HepG2 (cell line): ENCODE measurements around the gene LRRC10. TPM values are rescaled to one million over a fixed set of nuclear protein-coding genes. Genes with fewer than 3 reads are reported as not detected.

Source experiments
- ATAC-seq: fragments of 200-7000 bp; cut with Tn5 transposase; 3 replicates; pipeline ENCODE4 v1.9.1; 2020; ENCODE audit warnings: mild to moderate bottlenecking, moderate library complexity
- BruUV-seq: library from RNA; stranded (reverse); fragments of 400-500 nt; replicated peaks from 2 replicates; lab custom pipeline; 2021; lab: Mats Ljungman, UMichigan
- CTCF ChIA-PET: fragments of 300-600 bp; formaldehyde crosslinking; extraction: SDS; loops from one replicate; lab custom pipeline; 2021; ENCODE audit warnings: low total read pairs, inconsistent platforms, low intra/inter-chr PET ratio; lab: Yijun Ruan, JAX
- POLR2A ChIA-PET: fragments of 350-600 bp; sonication (Branson Sonifier 250); formaldehyde crosslinking; loops from one replicate; lab custom pipeline; 2020; ENCODE audit warnings: antibody characterized with exemption, inconsistent platforms; lab: Yijun Ruan, JAX
- DNase-seq: peaks from one replicate; pipeline ENCODE4 v3.0.0-alpha.2; 2015; ENCODE audit warnings: low spot score
- FAIRE-seq: peaks from 3 replicates; lab custom pipeline; 2011; peaks lifted over from hg19 to GRCh38; lab: Jason Lieb, UNC
- H2AFZ ChIP-seq: one replicate; pipeline ENCODE4 v1.6.1; 2011; ENCODE audit warnings: low read length, inconsistent platforms
- H3K27ac ChIP-seq: fragments of 300-600 bp; 3 replicates; pipeline ENCODE4 v1.8.0; 2011; ENCODE audit warnings: mixed run types, mild to moderate bottlenecking, mixed read lengths, low read length, inconsistent platforms; ENCODE audit not compliant: insufficient read depth; ENCODE audit errors: extremely low read length
- H3K27me3 ChIP-seq, 2 experiments: fragments of 200-600 bp in 1 of 2; 2 replicates in 1 of 2; 3 replicates in 1 of 2; pipeline versions ENCODE4 v1.6.0 to v1.8.0; 2011; ENCODE audit warnings: low read length in 2 of 2, mild to moderate bottlenecking in 2 of 2, moderate library complexity in 2 of 2, inconsistent platforms in 1 of 2; ENCODE audit not compliant: insufficient read depth in 2 of 2, control insufficient read depth in 1 of 2
- H3K36me3 ChIP-seq, 2 experiments: fragments of 200-600 bp in 1 of 2; replicated peaks in 1 of 2; 2 replicates in 1 of 2; 3 replicates in 1 of 2; pipeline versions ENCODE4 v1.5.1 to v1.8.0; 2011; ENCODE audit warnings: low read length in 2 of 2, inconsistent platforms in 1 of 2; ENCODE audit not compliant: insufficient read depth in 2 of 2, control insufficient read depth in 1 of 2
- H3K4me1 ChIP-seq: 2 replicates; pipeline ENCODE4 v1.5.1; 2012; ENCODE audit warnings: low read length, inconsistent platforms; ENCODE audit not compliant: insufficient read depth
- H3K4me2 ChIP-seq: 2 replicates; pipeline ENCODE4 v1.6.0; 2011; ENCODE audit warnings: low read depth, low read length, inconsistent platforms
- H3K4me3 ChIP-seq, 3 experiments: fragments of 200-600 bp in 1 of 3; sonication (generic), shearing (Covaris generic) in 1 of 3; replicated peaks in 1 of 3; 2 replicates each; pipeline ENCODE4 v1.5.1; 2011 to 2016; ENCODE audit warnings: low read length in 3 of 3, inconsistent platforms in 2 of 3, low read depth in 2 of 3, mild to moderate bottlenecking in 2 of 3, control low read depth in 1 of 3, mixed read lengths in 1 of 3; ENCODE audit not compliant: insufficient read depth in 1 of 3
- H3K79me2 ChIP-seq: one replicate; pipeline ENCODE4 v1.6.1; 2011; ENCODE audit warnings: low read length, inconsistent platforms; ENCODE audit not compliant: insufficient read depth
- H3K9ac ChIP-seq: 2 replicates; pipeline ENCODE4 v1.6.0; 2011; ENCODE audit warnings: mild to moderate bottlenecking, low read depth, low read length, inconsistent platforms; ENCODE audit not compliant: insufficient read depth
- H3K9me3 ChIP-seq: 2 replicates; pipeline ENCODE4 v1.5.1; 2012; ENCODE audit warnings: mild to moderate bottlenecking, low read length
- H4K20me1 ChIP-seq: 2 replicates; pipeline ENCODE4 v1.6.0; 2011; ENCODE audit warnings: inconsistent platforms, mild to moderate bottlenecking, low read length, moderate library complexity; ENCODE audit not compliant: insufficient read depth
- AGO1 ChIP-seq: fragments of 200-400 bp; formaldehyde crosslinking; IDR thresholded peaks from 2 replicates; pipeline ENCODE4 v1.6.1; 2017; ENCODE audit warnings: mild to moderate bottlenecking, low read depth, low read length, moderate library complexity; ENCODE audit not compliant: poor library complexity, severe bottlenecking
- ESRRA ChIP-seq: sonication (generic); formaldehyde crosslinking; IDR thresholded peaks from 2 replicates; pipeline ENCODE4 v1.5.1; 2020; ENCODE audit warnings: mild to moderate bottlenecking, low read depth, missing genetic modification reagents
- HMGXB3 ChIP-seq: sonication (generic); formaldehyde crosslinking; IDR thresholded peaks from 2 replicates; pipeline ENCODE4 v1.4.0; 2020; ENCODE audit warnings: missing genetic modification reagents, borderline replicate concordance
- KLF16 ChIP-seq, 2 experiments: sonication (generic) in 1 of 2; formaldehyde crosslinking in 1 of 2; IDR thresholded peaks; 2 replicates each; pipeline versions ENCODE4 v1.6.1 to v1.8.0; 2016 to 2023; ENCODE audit warnings: missing genetic modification reagents in 2 of 2, missing compliant biosample characterization in 1 of 2
- SNAPC4 ChIP-seq: sonication (generic); formaldehyde crosslinking; IDR thresholded peaks from 2 replicates; pipeline ENCODE4 v1.4.0; 2020; ENCODE audit warnings: mild to moderate bottlenecking, missing genetic modification reagents
- TOPORS ChIP-seq: sonication (generic); formaldehyde crosslinking; IDR thresholded peaks from 2 replicates; pipeline ENCODE4 v1.8.0; 2023; ENCODE audit warnings: mild to moderate bottlenecking, missing genetic modification reagents
- ZBTB46 ChIP-seq: sonication (generic); formaldehyde crosslinking; IDR thresholded peaks from 2 replicates; pipeline ENCODE4 v1.4.0; 2020; ENCODE audit warnings: mild to moderate bottlenecking, missing genetic modification reagents, borderline replicate concordance
- ZBTB8A ChIP-seq: sonication (generic); formaldehyde crosslinking; IDR thresholded peaks from 2 replicates; pipeline ENCODE4 v1.4.0; 2020; ENCODE audit warnings: mild to moderate bottlenecking, low read depth, missing genetic modification reagents, borderline replicate concordance
- ZC3H13 ChIP-seq: sonication (generic); formaldehyde crosslinking; IDR thresholded peaks from 2 replicates; pipeline ENCODE4 v1.8.1; 2023; ENCODE audit warnings: mild to moderate bottlenecking, missing genetic modification reagents, moderate library complexity
- ZC3H4 ChIP-seq: sonication (generic); formaldehyde crosslinking; IDR thresholded peaks from 2 replicates; pipeline ENCODE4 v1.4.0; 2020; ENCODE audit warnings: missing genetic modification reagents, borderline replicate concordance
- ZNF350 ChIP-seq: sonication (generic); formaldehyde crosslinking; IDR thresholded peaks from 2 replicates; pipeline ENCODE4 v1.4.0; 2020; ENCODE audit warnings: mild to moderate bottlenecking, low read depth, missing genetic modification reagents, borderline replicate concordance
- WGBS: methylation state at CpG from one replicate; pipeline ENCODE4 v1.1.6; 2017; ENCODE audit warnings: low lambda C conversion rate; 5-methylcytosine and 5-hydroxymethylcytosine counted together
- in situ Hi-C: cut with HindIII; loops from 2 replicates; pipeline ENCODE4 v1.10.0; 2017; ENCODE audit warnings: low pct_unique_long_range_greater_than_20kb; ENCODE audit not compliant: extremely low pct_ligation_motif_present
- intact Hi-C: fragments of 100-400 bp; cut with micrococcal nuclease; formaldehyde crosslinking; loops from one replicate; pipeline ENCODE4 v1.10.0; 2022; ENCODE audit not compliant: unreplicated experiment
- polyA plus RNA-seq, 8 experiments: library from polyadenylated mRNA; depleted of rRNA in 3 of 8; stranded (reverse) in 7 of 8; unstranded in 1 of 8; fragments of >200 nt; fragmentation: Illumina TruSeq in 4 of 8; extraction: Trizol in 4 of 8; gene quantifications; 2 replicates each; pipeline versions ENCODE4 v1.2.1 to v1.2.3, GENCODE V29; 2011 to 2016; ENCODE audit warnings: low read depth in 4 of 8, missing spikeins in 1 of 8, mixed read lengths in 1 of 8; ENCODE audit not compliant: insufficient read depth in 1 of 8
- total RNA-seq, 5 experiments: library from RNA; depleted of rRNA; stranded (reverse); fragments of >200 nt; fragmentation: Illumina TruSeq; extraction: Trizol; gene quantifications; 2 replicates each; pipeline ENCODE4 v1.2.3, GENCODE V29; 2016; ENCODE audit warnings: low read depth in 1 of 5

Gene LRRC10
- total and polyA plus RNA-seq, 2 of the 13 experiments (the other 11 are each of a cell fraction or from before 2014, with no cell fraction given): not detected

GRCh38 chr12:69621551-69621950 is 10.8 kb upstream of the LRRC10 start (continued):
- no peak for TF ChIP-seq SNAPC4 (CRISPR knock-in tag)
- no peak for TF ChIP-seq ZC3H4 (CRISPR knock-in tag)
- no peak for TF ChIP-seq ESRRA (CRISPR knock-in tag)

GRCh38 chr12:69620921-69621320 is 10.2 kb upstream of the LRRC10 start:
- ATAC-seq: no peak
- H3K4me2 ChIP-seq: no peak overlapping the region
- no peak overlapping the region for H3K4me3 ChIP-seq
- intact Hi-C loops (no loop called here), in situ Hi-C loops (no loop called here)
- ChIA-PET CTCF (no interaction called here), POLR2A (interaction anchor here (0.6 kb wide), 1 partner anchor 218 kb away, joined by 3 read pairs; no protein-coding TSS in a partner anchor)
- no TSS peak for BruUV-seq
- no peak overlapping the region for H3K9ac ChIP-seq
- H3K4me1 ChIP-seq: peaks cover 7% of the 10 kb centered on the region; the same call in 1 of the 2 replicates
- no peak overlapping the region for H3K27ac ChIP-seq
- H3K9me3 ChIP-seq: no peaks in the 10 kb centered on the region
- H2AFZ ChIP-seq: no peak overlapping the region
- no peak for FAIRE-seq
- no peaks in the 10 kb centered on the region for H4K20me1 ChIP-seq
- H3K27me3 ChIP-seq: peaks cover 0 to 13% of the 10 kb centered on the region in 2 experiments; a peak in 2 of 5 replicates
- H3K79me2 ChIP-seq: no peaks in the 10 kb centered on the region
- H3K36me3 ChIP-seq: no peaks in the 10 kb centered on the region
- 66% methylated on average over 2 of the region's 2 CpGs for WGBS
- DNase-seq: no peak
- TF ChIP-seq ZC3H13 (CRISPR knock-in tag): no peak
- TF ChIP-seq TOPORS (CRISPR knock-in tag): no peak
- TF ChIP-seq HMGXB3 (CRISPR knock-in tag): no peak
- no peak for TF ChIP-seq AGO1
- no peak for TF ChIP-seq ZNF350 (CRISPR knock-in tag)
- no peak for TF ChIP-seq KLF16 (CRISPR knock-in tag; IDR thresholded peaks at IDR 0.05)
- no peak for TF ChIP-seq ZBTB46 (CRISPR knock-in tag)
- no peak for TF ChIP-seq ZBTB8A
